Left ventricle myocardium superior (tissue), 1 donor: Measurements from ENCODE around the gene UBASH3A. TPM values are rescaled to one million over a fixed set of nuclear protein-coding genes. Genes with fewer than 3 reads are reported as not detected.

ENCODE experiments used
- ATAC-seq: fragments of 200-7000 bp; cut with Tn5 transposase; one replicate; pipeline ENCODE4 v1.9.1; 2020; ENCODE audit warnings: mild to moderate bottlenecking, moderate library complexity
- DNase-seq: peaks from one replicate; pipeline ENCODE4 v3.0.0-alpha.2; 2020
- intact Hi-C: fragments of 100-400 bp; cut with micrococcal nuclease; formaldehyde crosslinking; loops from one replicate; pipeline ENCODE4 v1.11.0; 2022
- total RNA-seq: library from RNA; stranded (reverse); fragmentation: NEBNext Ultra II Directional; extraction: Animal tissue kit (Norgen Biotek cat#: 25700); gene quantifications from one replicate; pipeline ENCODE4 v1.2.1, GENCODE V29; 2021
- donor health status: DM: no; HTN: yes; CAD: no; lungs with severe emphysema.

The UBASH3A gene
- total RNA-seq, 1 donor from 2014 or later: not detected

DNA sequence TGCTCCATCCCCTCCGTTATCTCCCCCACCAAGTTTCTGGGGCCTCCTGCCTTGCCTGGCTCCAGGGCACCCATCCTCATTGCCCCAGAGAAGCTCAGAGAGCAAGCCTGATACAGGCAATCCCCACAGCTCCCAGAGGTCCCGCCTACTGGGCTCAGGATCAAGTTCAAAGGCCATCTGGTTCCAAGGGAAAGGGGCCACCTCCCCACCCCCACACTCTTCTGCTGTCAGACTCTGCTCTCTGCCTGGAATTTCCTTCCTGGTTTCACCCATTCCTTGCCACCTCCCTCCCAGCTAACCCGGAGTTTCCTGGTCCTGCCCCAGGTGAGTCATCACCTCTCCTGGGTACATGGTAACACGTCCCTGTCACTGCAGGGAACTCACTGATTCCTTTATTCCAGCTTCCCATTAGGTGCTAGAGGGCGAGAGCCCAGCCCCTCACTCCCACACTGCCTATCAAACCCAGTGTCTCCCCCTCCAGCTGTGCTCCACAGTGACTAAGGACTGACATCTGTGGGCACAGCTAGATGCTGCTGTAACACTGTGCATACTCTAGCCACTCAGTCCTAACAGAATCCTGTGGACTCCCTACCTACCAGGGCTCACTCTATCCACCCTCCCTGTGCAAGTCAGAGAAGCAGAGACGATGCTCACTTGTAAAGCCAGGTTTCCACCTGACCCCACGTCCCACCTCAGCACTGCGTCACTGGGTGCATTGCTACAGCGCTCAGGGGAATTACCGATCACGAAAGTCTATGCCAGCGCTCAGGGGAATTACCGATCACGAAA is 70.5 kb downstream of the UBASH3A start:
- ATAC-seq (no peak), DNase-seq (no peak)
- intact Hi-C loops: no loop called here

DNA sequence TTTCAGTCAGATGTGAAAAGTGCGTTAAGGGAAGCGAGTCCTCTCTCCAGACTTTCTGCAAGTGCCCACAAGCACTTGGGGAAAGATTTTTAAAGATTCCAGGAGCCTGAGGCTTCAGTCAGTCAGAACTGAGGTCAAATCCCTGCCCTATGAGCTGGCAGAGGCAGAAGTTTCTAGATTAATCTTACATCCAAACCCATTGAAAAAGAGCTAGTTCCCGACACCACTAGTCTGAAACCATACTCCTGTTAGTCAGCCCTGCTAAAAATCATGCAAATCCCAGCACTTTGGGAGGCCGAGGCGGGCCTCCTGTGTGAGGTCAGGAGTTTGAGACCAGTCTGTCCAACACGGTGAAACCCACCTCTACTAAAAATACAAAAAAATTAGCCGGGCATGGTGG is 71.3 kb downstream of the UBASH3A start:
- DNase-seq (no peak), ATAC-seq (no peak)
- intact Hi-C loops: no loop called here

DNA sequence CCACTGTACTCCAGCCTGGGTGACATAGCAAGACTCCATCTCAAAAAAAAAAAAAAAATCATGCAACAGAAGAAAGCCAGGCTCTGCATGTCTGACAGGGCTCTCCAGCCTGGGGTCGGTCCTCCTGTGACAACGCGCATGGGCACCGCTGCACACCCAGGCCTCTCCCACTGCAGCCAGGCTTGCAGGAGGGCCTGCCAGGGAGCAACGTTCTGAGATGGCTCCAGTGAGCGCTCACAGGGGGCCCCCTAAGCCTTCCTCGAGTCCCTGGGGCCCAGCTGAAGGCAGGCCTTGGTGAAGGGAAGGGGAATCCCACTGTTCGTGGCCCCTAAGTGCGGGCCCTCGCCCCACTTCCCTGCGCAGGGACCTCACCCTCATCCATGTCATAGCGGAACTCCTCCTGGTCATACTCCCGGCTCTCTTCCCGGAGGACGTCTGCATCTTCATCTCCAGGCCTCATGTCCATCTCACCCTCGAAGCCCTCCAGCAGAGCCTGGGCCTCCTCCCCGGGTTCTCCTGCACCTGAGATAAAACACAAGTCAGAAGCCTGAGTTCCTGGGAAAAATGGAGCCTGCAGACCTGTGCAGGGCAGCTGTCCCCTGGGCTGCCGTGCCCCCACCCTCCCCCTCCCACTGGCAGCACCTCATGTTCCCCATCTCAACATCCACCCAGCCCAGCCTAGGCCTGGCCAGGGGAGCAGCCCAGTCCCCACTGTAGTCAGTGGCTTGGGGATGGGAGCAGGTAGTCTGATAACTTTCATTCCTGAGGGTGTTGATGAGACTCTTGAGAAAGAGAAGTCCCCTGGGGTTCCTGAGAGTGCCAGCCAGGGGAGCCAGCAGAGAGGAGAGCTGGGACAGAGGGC is 72.1 kb downstream of the UBASH3A start:
- intact Hi-C loops: no loop called here
- DNase-seq (no peak), ATAC-seq (no peak)

DNA sequence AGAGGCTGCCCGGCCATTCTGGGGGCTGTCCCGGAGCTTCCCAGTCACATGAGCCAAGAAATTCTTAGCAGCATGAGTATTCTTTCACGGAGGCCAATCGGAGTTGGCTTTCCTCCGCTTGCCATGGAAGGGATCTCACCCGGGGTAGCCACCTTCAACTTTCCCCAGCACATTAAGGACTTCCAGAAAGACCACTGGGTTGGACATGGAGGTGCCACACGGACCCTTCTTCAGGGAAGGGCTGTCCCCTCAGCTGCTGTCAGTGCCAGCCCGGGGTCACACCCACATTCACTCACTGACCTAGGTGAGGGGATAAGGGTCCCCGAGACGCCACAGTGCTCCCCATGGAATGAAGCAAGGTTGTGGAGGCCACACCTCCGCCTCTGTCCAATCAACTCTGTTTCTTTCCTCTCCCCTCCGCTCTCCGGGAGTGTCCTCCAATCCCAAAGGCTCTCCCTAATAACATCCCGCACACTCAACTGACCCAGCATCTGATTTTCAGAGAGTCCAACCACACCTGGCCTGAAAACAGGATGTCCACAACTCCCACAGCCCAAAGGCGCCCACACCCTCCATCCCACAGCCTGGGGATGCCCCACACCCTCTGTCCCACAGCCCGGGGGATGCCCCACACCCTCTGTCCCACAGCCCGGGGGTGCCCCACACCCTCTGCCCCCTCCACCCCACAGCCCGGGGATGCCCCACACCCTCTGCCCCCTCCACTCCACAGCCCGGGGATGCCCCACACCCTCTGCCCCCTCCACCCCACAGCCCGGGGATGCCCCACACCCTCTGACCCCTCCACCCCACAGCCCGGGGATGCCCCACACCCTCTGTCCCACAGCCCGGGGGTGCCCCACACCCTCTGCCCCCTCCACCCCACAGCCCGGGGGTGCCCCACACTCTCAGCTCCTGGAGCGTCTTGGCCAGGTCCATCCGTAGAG is 73.0 kb downstream of the UBASH3A start:
- DNase-seq (no peak), ATAC-seq (no peak)
- intact Hi-C loops: no loop called here

DNA sequence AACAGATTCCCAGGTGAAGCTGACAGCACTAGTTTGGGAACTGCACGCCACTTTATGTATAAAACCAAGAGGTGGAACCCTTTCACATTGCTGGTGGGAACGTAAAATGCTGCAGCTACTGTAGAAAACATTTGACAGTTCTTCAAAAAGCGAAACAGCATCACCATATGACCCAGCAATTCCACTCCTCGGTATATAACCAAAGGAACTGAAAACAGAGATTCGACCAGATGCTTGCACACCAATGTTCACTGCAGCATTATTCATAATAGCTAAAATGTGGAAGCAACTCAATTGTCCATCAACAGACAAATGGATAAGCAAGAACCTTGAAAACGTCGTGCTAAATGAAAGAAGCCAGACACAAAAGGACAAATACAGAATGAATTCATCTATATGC is 74.8 kb downstream of the UBASH3A start:
- intact Hi-C loops: no loop called here
- ATAC-seq (no peak), DNase-seq (no peak)

DNA sequence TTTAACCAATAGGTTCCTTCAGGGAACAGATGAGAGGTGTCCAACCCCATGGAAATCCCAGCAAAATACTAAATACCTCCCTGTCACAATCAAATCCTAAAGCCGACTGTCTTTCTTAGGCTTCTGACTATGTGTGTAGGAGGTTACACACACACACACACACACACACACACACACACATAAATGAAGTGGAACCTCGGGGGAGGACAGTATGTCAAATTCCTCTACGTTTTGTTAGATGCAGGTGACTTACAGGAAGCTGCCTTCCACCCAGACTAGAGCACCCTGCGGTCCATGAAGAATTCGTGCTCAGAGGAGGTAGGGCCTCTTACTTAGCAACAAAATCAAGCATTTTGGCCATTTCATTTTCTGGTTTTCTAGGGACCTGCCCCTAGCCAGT is 75.9 kb downstream of the UBASH3A start:
- no peak for ATAC-seq
- intact Hi-C loops: no loop called here
- no peak for DNase-seq

DNA sequence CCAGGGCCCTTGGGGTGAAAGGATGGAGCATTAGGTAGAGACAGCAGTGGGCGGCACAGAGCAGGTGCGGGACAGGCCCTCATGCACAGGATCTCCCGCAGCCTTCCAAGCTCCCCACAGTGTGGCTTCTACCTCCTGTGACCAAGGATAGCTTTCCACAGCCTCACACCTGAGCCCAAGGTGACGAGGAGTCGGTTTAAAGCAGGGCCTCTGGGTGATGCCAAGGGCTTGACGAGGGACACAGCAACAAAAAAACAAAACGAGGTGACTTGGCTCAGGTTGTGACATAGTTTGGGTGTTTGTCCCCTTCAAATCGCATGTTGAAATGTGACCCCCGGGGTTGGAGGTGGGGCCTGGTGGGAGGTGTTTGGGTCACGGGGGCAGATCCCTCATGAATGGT is 77.0 kb downstream of the UBASH3A start:
- DNase-seq: no peak
- intact Hi-C loops: no loop called here
- no peak for ATAC-seq

DNA sequence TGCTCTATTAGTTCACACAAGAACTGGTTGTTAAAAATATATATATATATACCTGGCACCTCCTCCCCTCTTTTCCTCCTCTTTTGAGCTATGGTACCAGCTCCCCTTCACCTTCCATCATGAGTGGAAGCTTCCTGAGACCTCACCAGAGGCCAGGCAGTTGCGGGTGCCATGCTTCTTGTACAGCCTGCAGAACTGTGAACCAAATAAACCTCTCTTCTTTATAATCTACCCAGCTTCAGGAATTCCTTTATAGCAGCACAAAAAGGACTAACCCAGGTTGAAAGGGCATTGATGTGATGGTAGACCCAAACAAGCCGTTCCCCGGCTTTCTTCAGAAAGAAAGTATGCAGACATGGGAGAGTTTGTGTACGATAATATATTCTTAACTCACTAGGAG is 77.5 kb downstream of the UBASH3A start:
- intact Hi-C loops: no loop called here
- no peak for ATAC-seq
- no peak for DNase-seq

DNA sequence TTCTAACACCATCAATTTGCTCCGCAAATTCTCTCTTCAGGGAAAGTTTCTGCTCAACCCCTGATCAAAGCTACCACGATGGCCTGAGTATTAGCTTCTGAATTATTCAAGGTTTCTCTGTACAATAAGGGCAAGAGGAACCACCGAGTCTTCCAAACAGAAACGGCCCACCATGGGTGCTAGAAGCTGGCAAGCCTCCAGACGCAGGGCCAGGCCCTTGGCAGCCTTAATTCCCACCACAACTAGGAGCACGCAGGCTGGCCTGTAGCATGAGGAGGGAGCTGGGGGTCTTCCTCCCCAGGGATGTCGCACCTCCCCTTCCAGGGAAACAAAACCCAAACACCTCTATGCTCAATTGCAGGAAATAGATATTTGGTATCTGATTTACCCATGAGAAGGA is 81.3 kb downstream of the UBASH3A start:
- DNase-seq (no peak), ATAC-seq (no peak)
- intact Hi-C loops: no loop called here

DNA sequence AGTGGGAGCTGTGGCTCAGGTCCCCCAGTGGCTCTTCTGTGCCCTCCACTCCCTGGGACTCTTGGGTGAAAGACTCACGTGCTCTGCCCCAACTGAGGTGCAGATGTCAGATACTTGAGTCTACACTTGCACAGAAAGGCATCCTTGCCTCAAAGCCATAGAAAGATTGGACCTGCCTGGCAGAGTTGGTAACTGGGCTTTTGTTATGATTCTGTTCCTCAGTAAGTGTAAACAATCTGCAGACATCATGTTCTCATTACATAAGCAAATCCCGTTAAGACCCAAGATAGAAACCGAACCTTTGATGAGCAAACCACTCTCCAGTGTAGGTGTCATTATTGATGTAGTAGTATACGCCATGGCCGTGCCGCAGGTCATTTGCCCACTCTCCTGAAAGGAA is 82.4 kb downstream of the UBASH3A start:
- no peak for ATAC-seq
- no peak for DNase-seq
- intact Hi-C loops: no loop called here

DNA sequence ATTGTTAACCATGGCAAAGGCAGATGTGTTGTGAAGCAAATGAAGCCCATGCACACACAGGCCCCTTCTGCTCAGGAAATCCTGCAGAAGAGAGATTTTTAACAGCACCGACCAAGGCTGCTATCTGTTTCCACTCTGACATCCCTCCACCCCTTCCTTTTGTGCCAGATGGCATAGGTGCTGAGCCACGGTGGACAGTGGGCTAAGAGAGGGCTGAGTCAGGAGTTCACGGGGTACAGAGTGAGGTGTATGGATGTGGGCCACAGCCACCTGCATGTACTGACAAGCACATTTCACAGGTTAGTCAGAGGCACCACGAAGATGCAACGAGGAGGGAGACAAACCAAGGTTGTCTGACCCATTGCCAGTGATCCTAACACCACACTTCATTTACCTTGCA is 82.8 kb downstream of the UBASH3A start:
- DNase-seq: no peak
- intact Hi-C loops: no loop called here
- no peak for ATAC-seq

DNA sequence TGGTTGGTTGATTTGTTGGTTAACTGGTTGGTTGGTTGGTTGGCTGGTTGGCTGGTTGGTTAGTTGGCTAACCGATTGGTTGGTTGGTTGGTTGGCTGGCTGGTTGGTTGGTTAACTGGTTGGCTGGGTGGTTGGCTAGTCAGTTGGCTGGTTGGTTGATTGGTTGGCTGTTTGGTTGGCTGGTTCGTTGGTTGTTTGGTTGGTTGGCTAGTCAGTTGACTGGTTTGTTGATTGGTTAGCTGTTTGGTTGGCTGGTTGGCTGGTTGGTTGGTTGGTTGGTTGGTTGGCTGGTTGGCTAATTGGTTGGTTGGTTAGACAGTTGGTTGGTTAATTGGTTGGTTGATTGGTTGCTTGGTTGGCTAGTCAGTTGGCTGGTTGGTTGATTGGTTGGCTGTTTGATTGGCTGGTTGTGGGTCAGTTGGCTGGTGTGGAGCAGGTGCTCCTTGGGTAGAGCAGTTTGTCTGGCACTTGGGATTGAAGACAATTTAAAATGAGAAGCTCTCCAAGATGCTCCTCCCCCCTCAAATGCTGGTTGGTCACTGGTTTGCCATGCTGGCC is 85.4 kb downstream of the UBASH3A start:
- DNase-seq (no peak), ATAC-seq (no peak)
- intact Hi-C loops: no loop called here

DNA sequence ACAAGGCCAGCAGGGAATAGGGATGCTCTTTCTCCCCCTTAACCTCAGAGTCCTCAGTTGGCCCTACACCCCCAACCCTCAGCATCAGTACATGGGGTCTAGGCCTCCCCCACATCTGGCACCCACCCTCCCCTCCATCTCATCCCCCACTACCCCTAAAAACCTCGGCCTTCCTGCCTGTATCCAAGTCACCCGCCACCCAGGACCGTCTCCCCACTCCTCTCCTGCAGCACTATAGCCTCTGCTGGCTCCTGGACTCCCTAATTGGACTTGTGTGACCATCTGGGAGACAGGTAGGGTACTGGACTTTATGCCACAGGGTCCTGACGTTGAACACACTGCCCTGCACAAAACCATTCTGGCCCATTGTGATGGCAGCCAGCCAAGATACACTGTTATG is 86.3 kb downstream of the UBASH3A start:
- intact Hi-C loops: no loop called here
- DNase-seq (no peak), ATAC-seq (no peak)

DNA sequence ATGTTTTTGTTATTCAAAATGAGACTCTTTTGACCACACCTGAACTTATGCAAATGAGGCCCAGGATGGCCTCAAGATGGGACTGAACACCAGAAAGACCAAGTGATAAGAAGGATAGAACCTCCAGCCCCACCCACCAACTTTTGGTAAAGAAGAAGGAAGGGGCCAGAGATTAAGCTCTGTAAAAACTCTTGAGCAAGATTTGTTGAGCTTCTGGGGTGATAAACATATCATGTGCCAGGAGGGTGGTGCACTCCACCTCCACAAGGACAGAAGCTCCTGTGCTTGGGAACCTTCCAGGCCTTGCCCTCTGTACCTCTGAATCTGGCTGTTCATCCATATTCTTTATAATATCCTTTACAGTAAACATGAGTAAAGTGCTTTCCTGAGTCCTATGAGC is 87.0 kb downstream of the UBASH3A start:
- ATAC-seq (no peak), DNase-seq (no peak)
- intact Hi-C loops: no loop called here

DNA sequence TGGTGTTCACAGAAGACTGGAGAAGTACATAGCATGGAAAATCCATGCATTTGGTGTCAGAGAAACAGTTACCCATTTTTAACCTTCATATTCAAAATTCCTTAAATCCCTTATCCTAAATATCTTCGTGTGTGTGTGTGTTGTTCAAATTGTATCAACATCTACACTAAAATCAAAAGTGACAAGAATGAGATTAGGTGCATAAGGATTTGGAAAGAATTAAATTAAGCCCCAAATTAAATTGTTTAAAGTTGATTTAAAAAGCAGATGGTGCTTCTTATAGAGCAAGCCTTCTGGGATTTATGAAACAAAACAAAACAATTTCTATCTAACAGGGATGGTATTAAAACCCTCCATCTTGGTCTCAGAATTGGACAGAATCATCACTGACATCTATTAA is 87.6 kb downstream of the UBASH3A start:
- no peak for DNase-seq
- intact Hi-C loops: no loop called here
- ATAC-seq: no peak

DNA sequence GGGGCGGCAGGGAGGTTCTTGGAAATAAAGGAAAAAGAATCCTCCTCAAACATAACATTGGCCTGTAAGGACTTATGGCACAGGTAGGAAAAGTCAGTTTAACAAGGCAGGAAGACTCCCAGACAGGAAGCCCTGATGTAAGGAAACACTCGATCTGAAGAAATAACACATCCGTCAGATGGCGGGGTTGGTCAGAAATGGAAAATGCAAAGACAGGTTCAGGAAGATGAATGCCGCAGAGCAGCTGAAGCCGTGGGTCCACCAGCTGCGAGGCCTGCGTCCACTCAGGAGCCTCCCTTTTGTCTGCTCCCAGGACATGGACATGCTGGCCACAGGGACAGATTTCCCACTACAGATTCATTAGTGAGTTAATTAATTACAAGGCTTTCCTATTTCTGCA is 88.5 kb downstream of the UBASH3A start:
- no peak for ATAC-seq
- no peak for DNase-seq
- intact Hi-C loops: no loop called here

DNA sequence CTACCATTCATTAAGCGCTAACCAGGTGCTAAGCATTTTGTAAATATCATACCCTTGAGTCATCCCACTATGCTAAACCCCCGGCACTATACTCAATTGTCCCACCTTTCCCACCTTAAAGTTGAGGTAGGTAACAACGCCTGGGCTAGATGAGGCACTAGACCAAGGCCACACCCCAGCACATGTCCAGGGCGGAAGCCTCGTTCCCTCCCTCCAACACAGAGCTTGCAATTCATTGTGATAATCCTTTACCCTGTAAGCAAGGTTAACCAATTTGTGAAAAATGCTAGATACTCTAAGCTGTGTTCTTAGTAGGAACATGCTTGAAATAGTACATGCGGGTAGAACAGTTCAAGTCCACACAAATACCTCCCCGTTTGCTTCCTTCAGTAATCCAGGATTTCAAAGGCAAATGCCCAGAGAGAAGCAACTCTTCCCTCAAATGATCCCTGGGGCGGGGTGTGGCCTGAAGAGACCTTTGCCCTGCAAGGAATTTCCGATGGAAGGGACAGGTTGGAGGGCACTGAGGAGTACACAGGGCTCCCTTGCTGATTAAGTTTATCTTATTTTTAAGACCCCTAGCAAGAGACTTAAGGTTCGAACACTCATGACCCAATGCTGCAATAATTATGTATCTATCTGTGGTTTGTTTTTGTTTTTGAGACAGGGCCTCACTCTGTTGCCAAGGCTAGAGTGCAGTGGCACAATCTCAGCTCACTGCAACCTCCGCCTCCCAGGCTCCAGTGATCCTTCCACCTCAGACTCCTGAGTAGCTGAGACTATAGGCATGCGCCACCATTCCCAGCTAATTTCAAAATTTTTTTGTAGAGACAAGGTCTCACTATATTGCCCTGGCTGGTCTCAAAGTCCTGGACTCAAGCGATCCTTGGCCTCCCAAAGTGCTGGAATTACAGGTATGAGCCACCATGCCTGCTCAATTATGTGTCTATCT is 89.7 kb downstream of the UBASH3A start:
- DNase-seq (no peak), ATAC-seq (no peak)
- intact Hi-C loops: no loop called here

DNA sequence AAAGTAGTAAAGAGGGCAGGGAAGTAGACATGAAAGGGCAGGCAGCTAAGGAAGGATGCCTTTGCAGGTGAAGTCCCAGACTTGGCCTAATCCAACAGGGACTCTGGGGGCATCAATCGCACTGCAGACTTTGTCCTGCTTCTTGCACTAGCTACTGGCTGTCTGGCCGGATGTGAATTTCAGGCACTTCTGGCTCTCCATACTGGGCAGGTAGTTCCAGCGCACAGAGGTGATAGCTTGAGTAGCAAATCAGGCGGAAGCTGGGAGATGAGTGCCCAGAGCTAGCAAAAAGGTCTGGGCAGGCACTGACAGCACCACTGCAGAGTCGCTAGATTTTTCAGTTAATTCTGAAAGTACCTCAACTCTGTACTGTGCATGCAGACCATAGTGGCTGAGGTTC is 91.3 kb downstream of the UBASH3A start:
- no peak for ATAC-seq
- DNase-seq: no peak
- intact Hi-C loops: no loop called here
